ENCODE results near the gene TNNC1. TPM values are rescaled to one million over a fixed set of nuclear protein-coding genes. Genes with fewer than 3 reads are reported as not detected.

TNNC1 gene
- total RNA-seq, 2 experiments from 2014 or later, result 0.57 to 3.2 TPM

- no peak overlapping the region for H2AFZ ChIP-seq (ENCODE audit: low read length)
- ChIA-PET POLR2A (no interaction called here), CTCF (ENCODE audit: unreplicated experiment) (no interaction called here)
- no peak overlapping the region for H3K27ac ChIP-seq (ENCODE audit: low read depth, low read length, poor library complexity, severe bottlenecking)
- no TSS peak for BruUV-seq (replicated peaks)
- H3K4me2 ChIP-seq (ENCODE audit: low read length), result no peak overlapping the region
- TF ChIP-seq CTCF (conservative IDR thresholded peaks at IDR 0.05; ENCODE audit: low read length) (no peak), EZH2phosphoT487 (IDR thresholded peaks at IDR 0.05; ENCODE audit: borderline replicate concordance, low read depth, low read length) (no peak)
- H4K20me1 ChIP-seq (ENCODE audit: insufficient read depth, low read length), result no peaks in the 10 kb centered on the region
- H3K79me2 ChIP-seq (ENCODE audit: insufficient read depth, low read depth, low read length), result no peaks in the 10 kb centered on the region
- no peaks in the 10 kb centered on the region for H3K36me3 ChIP-seq (ENCODE audit: insufficient read depth, low read length)
- no peak for DNase-seq (ENCODE audit: low spot score)
- intact Hi-C loops (cut with micrococcal nuclease; ENCODE audit: unreplicated experiment), result no loop called here
- no peak overlapping the region for H3K4me3 ChIP-seq (ENCODE audit: low read depth, low read length, poor library complexity, severe bottlenecking)
- H3K4me1 ChIP-seq (ENCODE audit: insufficient read depth, low read length, poor library complexity, severe bottlenecking), result peaks cover 8% of the 10 kb centered on the region
- no peaks in the 10 kb centered on the region for H3K9me3 ChIP-seq (ENCODE audit: low read length)
- no peaks in the 10 kb centered on the region for H3K9me2 ChIP-seq (ENCODE audit: insufficient read depth, low read length)
Observed at GRCh38 chr3:52436500-52437149, 17.2 kb downstream of the TNNC1 start.

GRCh38 chr3:52435246-52436101 is 18.4 kb downstream of the TNNC1 start:
- no peaks in the 10 kb centered on the region for H3K9me2 ChIP-seq (ENCODE audit: insufficient read depth, low read length)
- peaks cover 8% of the 10 kb centered on the region for H3K4me1 ChIP-seq (ENCODE audit: insufficient read depth, low read length, poor library complexity, severe bottlenecking)
- H4K20me1 ChIP-seq (ENCODE audit: insufficient read depth, low read length), result no peaks in the 10 kb centered on the region
- TF ChIP-seq EZH2phosphoT487 (IDR thresholded peaks at IDR 0.05; ENCODE audit: borderline replicate concordance, low read depth, low read length) (no peak), CTCF (conservative IDR thresholded peaks at IDR 0.05; ENCODE audit: low read length) (no peak)
- no peaks in the 10 kb centered on the region for H3K36me3 ChIP-seq (ENCODE audit: insufficient read depth, low read length)
- no peak overlapping the region for H3K4me3 ChIP-seq (ENCODE audit: low read depth, low read length, poor library complexity, severe bottlenecking)
- POLR2A ChIA-PET, result no interaction called here
- no peaks in the 10 kb centered on the region for H3K79me2 ChIP-seq (ENCODE audit: insufficient read depth, low read depth, low read length)
- intact Hi-C loops (cut with micrococcal nuclease; ENCODE audit: unreplicated experiment), result no loop called here
- no peak overlapping the region for H3K27ac ChIP-seq (ENCODE audit: low read depth, low read length, poor library complexity, severe bottlenecking)
- H3K9me3 ChIP-seq (ENCODE audit: low read length), result no peaks in the 10 kb centered on the region
- H2AFZ ChIP-seq (ENCODE audit: low read length), result peak overlapping the region; percentile 34; the same call in 1 of the 2 replicates
- DNase-seq (ENCODE audit: low spot score), result peak; percentile 57
- H3K4me2 ChIP-seq (ENCODE audit: low read length), result peak overlapping the region; percentile 11; the same call in 1 of the 2 replicates
- CTCF ChIA-PET (ENCODE audit: unreplicated experiment), result no interaction called here
- BruUV-seq (replicated peaks), result no TSS peak
